Endothelial cell of umbilical vein (primary cell): Measurements from ENCODE around the gene TPT1. TPM values are rescaled to one million over a fixed set of nuclear protein-coding genes. Genes with fewer than 3 reads are reported as not detected.

Experiments used
- BruUV-seq: library from RNA; stranded (reverse); fragments of 400-500 nt; replicated peaks from 2 replicates; lab custom pipeline; 2021; lab: Mats Ljungman, UMichigan
- CTCF ChIA-PET: fragments of 300-600, 350-600 bp; sonication (Branson Sonifier 250); formaldehyde crosslinking; loops from one replicate; lab custom pipeline; 2021; ENCODE audit warnings: antibody characterized with exemption, inconsistent platforms; lab: Charles Lee
- POLR2A ChIA-PET: fragments of 300-600, 350-600 bp; sonication (Branson Sonifier 250); formaldehyde crosslinking; loops from one replicate; lab custom pipeline; 2021; ENCODE audit warnings: antibody characterized with exemption, inconsistent platforms; lab: Charles Lee
- DNase-seq: peaks from one replicate; pipeline ENCODE4 v3.0.0-alpha.2; 2011; ENCODE audit warnings: low read depth, low spot score
- FAIRE-seq: peaks from 2 replicates; lab custom pipeline; 2011; peaks lifted over from hg19 to GRCh38; lab: Jason Lieb, UNC
- H2AFZ ChIP-seq: 2 replicates; pipeline ENCODE4 v1.6.0; 2012; ENCODE audit warnings: low read depth, low read length, control low read depth, inconsistent platforms
- H3K27ac ChIP-seq: 2 replicates; pipeline ENCODE4 v1.5.1; 2011; ENCODE audit warnings: low read depth, mild to moderate bottlenecking, control low read depth, low read length, moderate library complexity; ENCODE audit not compliant: insufficient read depth
- H3K27me3 ChIP-seq, 2 experiments: 2 replicates each; pipeline versions ENCODE4 v1.6.0 to v1.6.1; 2011; ENCODE audit warnings: low read length in 2 of 2, mixed read lengths in 1 of 2; ENCODE audit not compliant: control insufficient read depth in 2 of 2, insufficient read depth in 2 of 2
- H3K36me3 ChIP-seq, 2 experiments: 2 replicates in 1 of 2; 3 replicates in 1 of 2; pipeline ENCODE4 v1.5.1; 2011; ENCODE audit warnings: low read length in 2 of 2, mild to moderate bottlenecking in 1 of 2, moderate library complexity in 1 of 2; ENCODE audit not compliant: control insufficient read depth in 2 of 2, insufficient read depth in 2 of 2; ENCODE audit errors: extremely low read depth in 1 of 2
- H3K4me1 ChIP-seq: 3 replicates; pipeline ENCODE4 v1.5.1; 2011; ENCODE audit warnings: mild to moderate bottlenecking, low read length; ENCODE audit not compliant: control insufficient read depth, insufficient read depth; ENCODE audit errors: extremely low read depth
- H3K4me2 ChIP-seq: 2 replicates; pipeline ENCODE4 v1.6.1; 2011; ENCODE audit warnings: low read length, control low read depth, mixed read lengths; ENCODE audit not compliant: insufficient read depth
- H3K4me3 ChIP-seq, 3 experiments: fragments of 200-600 bp in 1 of 3; sonication (generic), shearing (Covaris generic) in 1 of 3; replicated peaks in 1 of 3; 2 replicates each; pipeline ENCODE4 v1.5.1; 2011 to 2016; ENCODE audit warnings: control low read depth in 3 of 3, low read length in 3 of 3, mild to moderate bottlenecking in 2 of 3, inconsistent platforms in 1 of 3, low read depth in 1 of 3, moderate library complexity in 1 of 3; ENCODE audit not compliant: insufficient read depth in 1 of 3
- H3K79me2 ChIP-seq: 2 replicates; pipeline ENCODE4 v1.6.0; 2012; ENCODE audit warnings: low read length, inconsistent platforms; ENCODE audit not compliant: control insufficient read depth, insufficient read depth
- H3K9ac ChIP-seq: replicated peaks from 2 replicates; pipeline ENCODE3; 2011; ENCODE audit warnings: low read length, control low read depth; ENCODE audit not compliant: insufficient read depth; ENCODE audit errors: extremely low read depth
- H3K9me1 ChIP-seq: replicated peaks from 3 replicates; pipeline ENCODE4 v1.6.0; 2011; ENCODE audit warnings: mild to moderate bottlenecking, low read length; ENCODE audit not compliant: control insufficient read depth, insufficient read depth; ENCODE audit errors: extremely low read depth
- H3K9me3 ChIP-seq: replicated peaks from 2 replicates; pipeline ENCODE4 v1.5.1; 2012; ENCODE audit warnings: low read length, inconsistent platforms; ENCODE audit not compliant: control insufficient read depth, insufficient read depth
- H4K20me1 ChIP-seq: replicated peaks from 2 replicates; pipeline ENCODE3; 2011; ENCODE audit warnings: mild to moderate bottlenecking, low read length; ENCODE audit not compliant: control insufficient read depth, insufficient read depth; ENCODE audit errors: extremely low read depth
- EZH2 ChIP-seq: IDR thresholded peaks from 2 replicates; pipeline ENCODE4 v1.6.1; 2012; ENCODE audit warnings: borderline replicate concordance, low read depth, mild to moderate bottlenecking, moderate library complexity, low read length, inconsistent platforms; ENCODE audit not compliant: severe bottlenecking
- FOS ChIP-seq: IDR thresholded peaks from 2 replicates; pipeline ENCODE4 v1.6.1; 2011; ENCODE audit warnings: mild to moderate bottlenecking, low read length, moderate library complexity, borderline replicate concordance; ENCODE audit not compliant: insufficient read depth
- GATA2 ChIP-seq: IDR thresholded peaks from 2 replicates; pipeline ENCODE4 v1.7.0; 2011; ENCODE audit warnings: low read depth, mild to moderate bottlenecking, moderate library complexity, mixed read lengths, low read length; ENCODE audit not compliant: insufficient read length, insufficient read depth
- JUN ChIP-seq: IDR thresholded peaks from 2 replicates; pipeline ENCODE4 v1.6.1; 2011; ENCODE audit warnings: borderline replicate concordance, low read depth; ENCODE audit not compliant: insufficient read length, insufficient read depth
- MAX ChIP-seq: IDR thresholded peaks from 2 replicates; pipeline ENCODE4 v1.6.1; 2011; ENCODE audit not compliant: insufficient read depth, insufficient read length
- MYC ChIP-seq: IDR thresholded peaks from one replicate; pipeline ENCODE4 v1.6.1; 2011; ENCODE audit warnings: mild to moderate bottlenecking, low read depth, low read length
- POLR2AphosphoS5 ChIP-seq: IDR thresholded peaks from 2 replicates; pipeline ENCODE4 v1.6.1; 2012; ENCODE audit warnings: low read depth, mild to moderate bottlenecking, control low read depth, low read length, moderate library complexity; ENCODE audit not compliant: insufficient read depth
- dilution Hi-C: fragments of 300-500 bp; cut with MboI; formaldehyde crosslinking; loops from one replicate; pipeline ENCODE4 v1.15.0; 2019; ENCODE audit warnings: low sequenced_read_pairs; ENCODE audit not compliant: extremely low pct_ligation_motif_present
- intact Hi-C: fragments of 100-400 bp; cut with micrococcal nuclease; formaldehyde crosslinking; loops from one replicate; pipeline ENCODE4 v1.10.0; 2022
- polyA plus RNA-seq, 4 experiments: library from polyadenylated mRNA; depleted of rRNA in 3 of 4; stranded (reverse) in 3 of 4; unstranded in 1 of 4; fragments of >200 nt; gene quantifications; 2 replicates each; pipeline versions ENCODE4 v1.2.1 to v1.2.3, GENCODE V29; 2011 to 2012; ENCODE audit warnings: missing spikeins in 1 of 4
- total RNA-seq: library from RNA; stranded (reverse); gene quantifications from 2 replicates; pipeline ENCODE4 v1.2.3, GENCODE V29; 2021
- TF ChIP-seq, protein P1 (sequence below), 2 donors: IDR thresholded peaks; 1 replicate in 1 of 2; 2 replicates in 1 of 2; pipeline ENCODE4 v1.5.1; 2011; ENCODE audit warnings: low read length in 2 of 2, mild to moderate bottlenecking in 2 of 2, moderate library complexity in 2 of 2, control low read depth in 1 of 2, inconsistent platforms in 1 of 2, low read depth in 1 of 2; ENCODE audit not compliant: insufficient read depth in 1 of 2; ENCODE audit errors: extremely low read depth in 1 of 2

Gene TPT1
- total and polyA plus RNA-seq, 2 donors (not counting 3 experiments of a cell fraction or from before 2014, with no cell fraction given), result 2,993 to 4,330 TPM

GRCh38 chr13:45339867-45340266 lies 1.1 kb downstream of the TPT1 start:
- FAIRE-seq, result peak; percentile 44

More at GRCh38 chr13:45339867-45340266, 1.1 kb downstream of the TPT1 start:
- intact Hi-C loops (loop anchor here (1.0 to 5.0 kb wide), 3 partner anchors 27 to 712 kb away; partner anchors contain the start of gene ZC3H13), dilution Hi-C loops (no loop called here)
- Histone ChIP-seq H3K79me2 (peaks cover 69% of the 10 kb centered on the region), H3K9ac (peak overlapping the region; percentile 97), H3K27ac (peak overlapping the region; percentile 91), H3K9me1 (no peaks in the 10 kb centered on the region), H3K4me1 (peaks cover 55% of the 10 kb centered on the region), H3K4me3 (peak overlapping the region; percentile 70 to 99 (median 95)), H3K36me3 (peaks cover 23 to 44% of the 10 kb centered on the region in 2 experiments), H4K20me1 (peaks cover 28% of the 10 kb centered on the region), H2AFZ (no peak overlapping the region), H3K4me2 (peak overlapping the region; percentile 99), H3K27me3 (no peaks in the 10 kb centered on the region), H3K9me3 (no peaks in the 10 kb centered on the region)
- ChIA-PET POLR2A (interaction anchor here (0.9 to 3.9 kb wide), 4 partner anchors 9 to 54 kb away, joined by 3 to 38 read pairs (median 4); no protein-coding TSS in a partner anchor), CTCF (interaction anchor here (0.7 to 3.9 kb wide), 9 partner anchors 8 to 74 kb away, joined by 3 to 15 read pairs (median 3); no protein-coding TSS in a partner anchor)
- TSS peak; percentile 29 for BruUV-seq
- no peak for TF ChIP-seq JUN
- TF ChIP-seq EZH2, result no peak
- no peak for TF ChIP-seq MAX
- no peak for TF ChIP-seq GATA2
- TF ChIP-seq, protein P1, sequence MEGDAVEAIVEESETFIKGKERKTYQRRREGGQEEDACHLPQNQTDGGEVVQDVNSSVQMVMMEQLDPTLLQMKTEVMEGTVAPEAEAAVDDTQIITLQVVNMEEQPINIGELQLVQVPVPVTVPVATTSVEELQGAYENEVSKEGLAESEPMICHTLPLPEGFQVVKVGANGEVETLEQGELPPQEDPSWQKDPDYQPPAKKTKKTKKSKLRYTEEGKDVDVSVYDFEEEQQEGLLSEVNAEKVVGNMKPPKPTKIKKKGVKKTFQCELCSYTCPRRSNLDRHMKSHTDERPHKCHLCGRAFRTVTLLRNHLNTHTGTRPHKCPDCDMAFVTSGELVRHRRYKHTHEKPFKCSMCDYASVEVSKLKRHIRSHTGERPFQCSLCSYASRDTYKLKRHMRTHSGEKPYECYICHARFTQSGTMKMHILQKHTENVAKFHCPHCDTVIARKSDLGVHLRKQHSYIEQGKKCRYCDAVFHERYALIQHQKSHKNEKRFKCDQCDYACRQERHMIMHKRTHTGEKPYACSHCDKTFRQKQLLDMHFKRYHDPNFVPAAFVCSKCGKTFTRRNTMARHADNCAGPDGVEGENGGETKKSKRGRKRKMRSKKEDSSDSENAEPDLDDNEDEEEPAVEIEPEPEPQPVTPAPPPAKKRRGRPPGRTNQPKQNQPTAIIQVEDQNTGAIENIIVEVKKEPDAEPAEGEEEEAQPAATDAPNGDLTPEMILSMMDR (IDR thresholded peaks at IDR 0.05; ENCODE audit: extremely low read depth in 1 of 2, insufficient read depth in 1 of 2, low read depth in 1 of 2, low read length in 2 of 2), result no peak
- no peak for TF ChIP-seq MYC
- TF ChIP-seq POLR2AphosphoS5, result no peak
- no peak for TF ChIP-seq FOS
- DNase-seq, result no peak
